HCT116 (cell line): ENCODE data around the gene PTPN20. TPM values are rescaled to one million over a fixed set of nuclear protein-coding genes. Genes with fewer than 3 reads are reported as not detected.

Experiments used
- ATAC-seq: fragments of 200-7000 bp; cut with Tn5 transposase; 2 replicates; pipeline ENCODE4 v1.9.1; 2020; ENCODE audit warnings: mild to moderate bottlenecking, moderate library complexity
- BruUV-seq: library from RNA; stranded (reverse); fragments of 400-500 nt; replicated peaks from 2 replicates; lab custom pipeline; 2021; lab: Mats Ljungman, UMichigan
- CTCF ChIA-PET: fragments of 300-600 bp; sonication (Branson Sonifier 250); formaldehyde crosslinking; loops from one replicate; lab custom pipeline; 2021; ENCODE audit warnings: antibody characterized with exemption; lab: Charles Lee
- POLR2A ChIA-PET: fragments of 300-600, 350-600 bp; sonication (Branson Sonifier 250); formaldehyde crosslinking; loops from one replicate; lab custom pipeline; 2021; ENCODE audit warnings: antibody characterized with exemption; lab: Charles Lee
- RAD21 ChIA-PET, 2 experiments: fragments of 300-600 bp; sonication (Branson Sonifier 250); formaldehyde crosslinking; loops; one replicate each; lab custom pipeline; 2023; ENCODE audit warnings: low total read pairs in 2 of 2; ENCODE audit not compliant: uncharacterized antibody in 2 of 2, unreplicated experiment in 2 of 2, low non-redundant PET in 1 of 2; lab: Charles Lee
- DNase-seq: peaks from one replicate; pipeline ENCODE4 v3.0.0-alpha.2; 2010; ENCODE audit warnings: low read depth, low spot score
- H2AFZ ChIP-seq: fragments of 200-600 bp; shearing (Covaris generic), sonication (generic); 2 replicates; pipeline ENCODE4 v1.6.1; 2017; ENCODE audit warnings: low read depth, mixed run types, mixed read lengths, antibody characterized with exemption, low read length; ENCODE audit not compliant: poor library complexity, severe bottlenecking
- H3K27ac ChIP-seq: 2 replicates; pipeline ENCODE4 v1.5.1; 2012; ENCODE audit warnings: low read depth, low read length
- H3K27me3 ChIP-seq: fragments of 200-600 bp; sonication (generic); 2 replicates; pipeline ENCODE4 v1.6.1; 2016; ENCODE audit warnings: mixed run types, low read length, mixed read lengths; ENCODE audit not compliant: insufficient read depth
- H3K36me3 ChIP-seq, 2 experiments: fragments of 200-500 bp in 1 of 2; fragments of 200-600 bp in 1 of 2; sonication (Bioruptor generic) in 1 of 2; sonication (generic) in 1 of 2; 2 replicates each; pipeline versions ENCODE4 v1.5.1 to v1.6.1; 2014 to 2016; ENCODE audit warnings: low read length in 2 of 2, inconsistent platforms in 1 of 2, mixed read lengths in 1 of 2, mixed run types in 1 of 2; ENCODE audit not compliant: insufficient read depth in 2 of 2, control insufficient read depth in 1 of 2
- H3K4me1 ChIP-seq, 2 experiments: fragments of 200-600 bp in 1 of 2; sonication (generic) in 1 of 2; 2 replicates each; pipeline versions ENCODE4 v1.5.1 to v1.6.1; 2012 to 2017; ENCODE audit warnings: low read length in 2 of 2, inconsistent platforms in 1 of 2, mild to moderate bottlenecking in 1 of 2, mixed read lengths in 1 of 2, mixed run types in 1 of 2, moderate library complexity in 1 of 2; ENCODE audit not compliant: insufficient read depth in 2 of 2, control insufficient read depth in 1 of 2
- H3K4me2 ChIP-seq: fragments of 200-600 bp; sonication (generic); 2 replicates; pipeline ENCODE4 v1.6.1; 2017; ENCODE audit warnings: mixed run types, low read length, mixed read lengths
- H3K4me3 ChIP-seq, 2 experiments: fragments of 200-600 bp in 1 of 2; sonication (generic) in 1 of 2; replicated peaks in 1 of 2; 2 replicates each; pipeline ENCODE4 v1.5.1; 2011 to 2016; ENCODE audit warnings: low read length in 2 of 2, control low read depth in 1 of 2, low read depth in 1 of 2, mild to moderate bottlenecking in 1 of 2, mixed read lengths in 1 of 2, mixed run types in 1 of 2
- H3K79me2 ChIP-seq: fragments of 200-600 bp; sonication (generic); 2 replicates; pipeline ENCODE4 v1.6.1; 2017; ENCODE audit warnings: mild to moderate bottlenecking, mixed run types, low read length, moderate library complexity, mixed read lengths; ENCODE audit not compliant: insufficient read depth
- H3K9ac ChIP-seq: fragments of 200-600 bp; sonication (generic); 2 replicates; pipeline ENCODE4 v1.6.1; 2016; ENCODE audit warnings: low read length, mixed read lengths
- H3K9me2 ChIP-seq: fragments of 200-600 bp; sonication (generic), shearing (Covaris generic); 2 replicates; pipeline ENCODE4 v1.6.1; 2017; ENCODE audit warnings: mixed run types, mild to moderate bottlenecking, moderate library complexity; ENCODE audit not compliant: insufficient read depth
- H3K9me3 ChIP-seq, 2 experiments: fragments of 200-500 bp in 1 of 2; fragments of 200-600 bp in 1 of 2; sonication (Bioruptor generic) in 1 of 2; sonication (generic) in 1 of 2; 2 replicates each; pipeline ENCODE4 v1.6.1; 2014 to 2017; ENCODE audit warnings: low read length in 2 of 2, mixed read lengths in 2 of 2, inconsistent platforms in 1 of 2, low read depth in 1 of 2, mild to moderate bottlenecking in 1 of 2, mixed run types in 1 of 2, moderate library complexity in 1 of 2; ENCODE audit not compliant: control insufficient read depth in 1 of 2, insufficient read depth in 1 of 2
- H4K20me1 ChIP-seq: fragments of 200-600 bp; sonication (generic), shearing (Covaris generic); 2 replicates; pipeline ENCODE4 v1.6.1; 2017; ENCODE audit warnings: mixed run types, mild to moderate bottlenecking, moderate library complexity; ENCODE audit not compliant: insufficient read depth
- CTCF ChIP-seq, 3 experiments: fragments of 200-600 bp in 1 of 3; sonication (generic) in 1 of 3; IDR thresholded peaks in 2 of 3; conservative IDR thresholded peaks in 1 of 3; 2 replicates each; pipeline ENCODE4 v1.5.1; 2012 to 2017; ENCODE audit warnings: low read depth in 2 of 3, low read length in 2 of 3, antibody characterized with exemption in 1 of 3, borderline replicate concordance in 1 of 3, control low read depth in 1 of 3, mild to moderate bottlenecking in 1 of 3, mixed read lengths in 1 of 3, mixed run types in 1 of 3, moderate library complexity in 1 of 3; ENCODE audit not compliant: insufficient read depth in 1 of 3
- EGR1 ChIP-seq: IDR thresholded peaks from 2 replicates; pipeline ENCODE4 v1.6.1; 2012; ENCODE audit warnings: low read depth
- ELF1 ChIP-seq: IDR thresholded peaks from 2 replicates; pipeline ENCODE4 v1.6.1; 2012; ENCODE audit warnings: low read depth, borderline replicate concordance
- FOSL1 ChIP-seq: IDR thresholded peaks from 2 replicates; pipeline ENCODE4 v1.6.1; 2012; ENCODE audit warnings: low read depth
- SIN3A ChIP-seq: IDR thresholded peaks from 2 replicates; pipeline ENCODE4 v1.6.1; 2012; ENCODE audit warnings: low read depth
- TCF7L2 ChIP-seq: IDR thresholded peaks from 2 replicates; pipeline ENCODE4 v1.7.0; 2011; ENCODE audit warnings: borderline replicate concordance, inconsistent platforms; ENCODE audit not compliant: insufficient read depth, insufficient read length; ENCODE audit errors: extremely low read depth
- intact Hi-C: fragments of 100-400 bp; cut with micrococcal nuclease; formaldehyde crosslinking; loops from 2 replicates; pipeline ENCODE4 v1.10.0; 2022
- total RNA-seq: library from RNA; stranded (reverse); gene quantifications from one replicate; pipeline ENCODE4 v1.2.1, GENCODE V29; 2021; ENCODE audit not compliant: unreplicated experiment

The PTPN20 gene
- total RNA-seq, 1 experiment from 2014 or later, result not detected

GRCh38 chr10:47048526-47048905 is 137.3 kb downstream of the PTPN20 start:
- Histone ChIP-seq H3K9me3 (no peaks in the 10 kb centered on the region), H3K4me1 (no peaks in the 10 kb centered on the region), H3K9me2 (no peaks in the 10 kb centered on the region), H3K9ac (no peak overlapping the region), H2AFZ (no peak overlapping the region), H4K20me1 (no peaks in the 10 kb centered on the region), H3K27ac (no peak overlapping the region), H3K4me3 (no peak overlapping the region)
- BruUV-seq, result no TSS peak
- no peak for ATAC-seq
- intact Hi-C loops, result loop anchor here (1.0 kb wide), 1 partner anchor 292 kb away; no protein-coding TSS in a partner anchor
- TF ChIP-seq SIN3A, result no peak
- TF ChIP-seq CTCF (IDR thresholded peaks at IDR 0.05 in 2 of 3, conservative IDR thresholded peaks at IDR 0.05 in 1 of 3; ENCODE audit: borderline replicate concordance in 1 of 3, insufficient read depth in 1 of 3, low read depth in 2 of 3, low read length in 2 of 3), result peak in 1 of 3 experiments; percentile 4; a peak in 2 of 6 replicates
- TF ChIP-seq, all 23 proteins: peak for 1
- POLR2A ChIA-PET, result interaction anchor here (1.1 kb wide), 1 partner anchor 264 kb away, joined by 3 read pairs; no protein-coding TSS in a partner anchor
- CTCF ChIA-PET, result interaction anchor here (0.7 to 1.8 kb wide), 11 partner anchors 23 to 296 kb away, joined by 3 to 51 read pairs (median 5); no protein-coding TSS in a partner anchor
- no peak overlapping the region for H3K4me2 ChIP-seq
- DNase-seq, result no peak
- H3K27me3 ChIP-seq, result no peaks in the 10 kb centered on the region
- H3K36me3 ChIP-seq, result no peaks in the 10 kb centered on the region
- H3K79me2 ChIP-seq, result no peaks in the 10 kb centered on the region
- RAD21 ChIA-PET, result interaction anchor here (1.0 to 1.5 kb wide), 6 partner anchors 17 to 292 kb away, joined by 3 to 22 read pairs (median 3); no protein-coding TSS in a partner anchor

GRCh38 chr10:47049056-47049851 is 138.0 kb downstream of the PTPN20 start:
- TF ChIP-seq ELF1 (no peak), TCF7L2 (no peak), EGR1 (no peak), FOSL1 (no peak)
- intact Hi-C loops, result no loop called here
- H3K4me3 ChIP-seq, result no peak overlapping the region
- ChIA-PET CTCF (interaction anchor here (1.1 kb wide), 1 partner anchor 25 kb away, joined by 3 read pairs; no protein-coding TSS in a partner anchor), POLR2A (no interaction called here), RAD21 (no interaction called here)
- DNase-seq (no peak), ATAC-seq (no peak)
- no peak overlapping the region for H2AFZ ChIP-seq
- H3K27ac ChIP-seq, result no peak overlapping the region
- BruUV-seq, result no TSS peak
- no peak overlapping the region for H3K4me2 ChIP-seq
- H3K4me1 ChIP-seq, result no peaks in the 10 kb centered on the region
- no peaks in the 10 kb centered on the region for H3K79me2 ChIP-seq
- H3K9ac ChIP-seq, result no peak overlapping the region
- H3K9me3 ChIP-seq, result no peaks in the 10 kb centered on the region
- no peaks in the 10 kb centered on the region for H4K20me1 ChIP-seq
- no peaks in the 10 kb centered on the region for H3K9me2 ChIP-seq
- no peaks in the 10 kb centered on the region for H3K27me3 ChIP-seq
- H3K36me3 ChIP-seq, result no peaks in the 10 kb centered on the region
